NB4 (cell line): ENCODE data around the gene AIP.

ENCODE experiments used
- CTCF ChIP-seq: IDR thresholded peaks from one replicate; pipeline ENCODE4 v1.5.1; 2012; ENCODE audit warnings: low read depth, low read length
- MYC ChIP-seq: IDR thresholded peaks from 2 replicates; pipeline ENCODE4 v1.6.1; 2011; ENCODE audit warnings: low read depth, low read length
- POLR2A ChIP-seq: IDR thresholded peaks from 2 replicates; pipeline ENCODE4 v1.6.1; 2011; ENCODE audit warnings: mild to moderate bottlenecking; ENCODE audit not compliant: insufficient read length; ENCODE audit errors: extremely low read depth

GRCh38 chr11:67498544-67498972 is 15.7 kb downstream of the AIP start:
- TF ChIP-seq CTCF (no peak), MYC (no peak), POLR2A (no peak)
